Esophagus squamous epithelium (tissue), 4 donors: ENCODE data around the gene GCLC.

Source experiments
- CTCF ChIP-seq, 6 experiments: fragments of 450-650 bp in 4 of 6; fragments of 200-600 bp in 2 of 6; sonication (generic) in 2 of 6; IDR thresholded peaks; one replicate each; pipeline ENCODE4 v1.5.1; 2016 to 2019; ENCODE audit warnings: antibody characterized with exemption in 6 of 6, mild to moderate bottlenecking in 4 of 6, moderate library complexity in 4 of 6
- POLR2A ChIP-seq, 4 donors: fragments of 450-650 bp; IDR thresholded peaks; one replicate each; pipeline ENCODE4 v1.6.1; 2017; ENCODE audit warnings: antibody characterized with exemption in 4 of 4, mild to moderate bottlenecking in 4 of 4, moderate library complexity in 3 of 4

- TF ChIP-seq CTCF (IDR thresholded peaks at IDR 0.05) (no peak), POLR2A (IDR thresholded peaks at IDR 0.05) (no peak)
Observed at GRCh38 chr6:53564401-53565065, 19.6 kb upstream of the GCLC start.
